GM23338 (cell line): Measurements from ENCODE around the gene MACROD1. TPM values are rescaled to one million over a fixed set of nuclear protein-coding genes. Genes with fewer than 3 reads are reported as not detected.

Experiments used
- ATAC-seq: fragments of 200-7000 bp; cut with Tn5 transposase; 3 replicates; pipeline ENCODE4 v1.9.1; 2020
- DNase-seq: peaks from one replicate; pipeline ENCODE4 v3.0.0-alpha.2; 2015; ENCODE audit warnings: low spot score
- H2AFZ ChIP-seq: fragments of 200-600 bp; sonication (generic); 2 replicates; pipeline ENCODE4 v1.8.0; 2016; ENCODE audit warnings: antibody characterized with exemption, mild to moderate bottlenecking, moderate library complexity
- H3F3A ChIP-seq: fragments of 200-600 bp; sonication (generic); replicated peaks from 2 replicates; pipeline ENCODE4 v1.8.0; 2017; ENCODE audit warnings: antibody characterized with exemption, mixed run types, low read depth
- H3K27ac ChIP-seq: fragments of 200-600 bp; sonication (generic); 2 replicates; pipeline ENCODE4 v1.6.1; 2016; ENCODE audit warnings: low read depth
- H3K27me3 ChIP-seq: fragments of 200-600 bp; sonication (generic); 2 replicates; pipeline ENCODE4 v1.8.0; 2016; ENCODE audit warnings: mild to moderate bottlenecking, mixed run types, moderate library complexity; ENCODE audit not compliant: insufficient read depth
- H3K36me3 ChIP-seq: fragments of 200-600 bp; sonication (generic); 2 replicates; pipeline ENCODE4 v1.8.0; 2016; ENCODE audit warnings: mild to moderate bottlenecking; ENCODE audit not compliant: insufficient read depth
- H3K4me1 ChIP-seq: fragments of 200-600 bp; sonication (generic); 2 replicates; pipeline ENCODE4 v1.8.0; 2016; ENCODE audit warnings: mild to moderate bottlenecking, moderate library complexity; ENCODE audit not compliant: insufficient read depth
- H3K4me2 ChIP-seq: fragments of 200-600 bp; sonication (generic); 2 replicates; pipeline ENCODE4 v1.7.1; 2017; ENCODE audit warnings: mixed run types
- H3K4me3 ChIP-seq: fragments of 200-600 bp; sonication (generic); 2 replicates; pipeline ENCODE4 v1.6.1; 2016; ENCODE audit warnings: mixed run types
- H3K79me2 ChIP-seq: fragments of 200-600 bp; sonication (generic); replicated peaks from 2 replicates; pipeline ENCODE4 v1.8.0; 2017; ENCODE audit warnings: mild to moderate bottlenecking; ENCODE audit not compliant: insufficient read depth
- H3K9me2 ChIP-seq: fragments of 200-600 bp; sonication (generic); 2 replicates; pipeline ENCODE4 v1.8.0; 2017; ENCODE audit not compliant: insufficient read depth
- H4K20me1 ChIP-seq: fragments of 200-600 bp; sonication (generic); replicated peaks from 2 replicates; pipeline ENCODE4 v1.8.0; 2017; ENCODE audit warnings: mild to moderate bottlenecking; ENCODE audit not compliant: insufficient read depth
- H3K27ac Mint-ChIP-seq: 2 replicates; pipeline ENCODE4 v1.8.0; 2020; ENCODE audit warnings: inconsistent platforms, mild to moderate bottlenecking, moderate library complexity, mixed read lengths
- H3K27me3 Mint-ChIP-seq: 3 replicates; pipeline ENCODE4 v1.8.0; 2022; ENCODE audit warnings: low read depth, mild to moderate bottlenecking, moderate library complexity, mixed read lengths, inconsistent platforms; ENCODE audit not compliant: insufficient read depth, poor library complexity
- H3K36me3 Mint-ChIP-seq: 3 replicates; pipeline ENCODE4 v1.8.0; 2021; ENCODE audit warnings: low read depth, mild to moderate bottlenecking, inconsistent platforms, moderate library complexity, mixed read lengths
- H3K4me1 Mint-ChIP-seq: 3 replicates; pipeline ENCODE4 v1.8.0; 2020; ENCODE audit warnings: mild to moderate bottlenecking, inconsistent platforms, mixed read lengths
- H3K4me3 Mint-ChIP-seq: 3 replicates; pipeline ENCODE4 v1.8.0; 2021; ENCODE audit warnings: moderate library complexity, mild to moderate bottlenecking, inconsistent platforms, mixed read lengths
- H3K9me3 Mint-ChIP-seq: 3 replicates; pipeline ENCODE4 v1.8.0; 2020; ENCODE audit warnings: moderate library complexity, mild to moderate bottlenecking, inconsistent platforms, mixed read lengths
- CREB1 ChIP-seq: fragments of 250-450 bp; sonication (Bioruptor Pico); IDR thresholded peaks from 2 replicates; pipeline ENCODE4 v1.5.0; 2020; ENCODE audit warnings: low read depth, mild to moderate bottlenecking, moderate library complexity
- CTCF ChIP-seq, 2 experiments: fragments of 200-600 bp in 1 of 2; sonication (generic) in 1 of 2; conservative IDR thresholded peaks; 2 replicates each; pipeline versions ENCODE4 v1.5.1 to v1.6.1; 2016 to 2017; ENCODE audit warnings: antibody characterized with exemption in 2 of 2, low read depth in 2 of 2, mild to moderate bottlenecking in 2 of 2, moderate library complexity in 1 of 2
- EZH2 ChIP-seq: fragments of 200-600 bp; sonication (generic); IDR thresholded peaks from one replicate; pipeline ENCODE4 v1.8.0; 2017; ENCODE audit warnings: antibody characterized with exemption, mild to moderate bottlenecking, low read depth; ENCODE audit not compliant: unreplicated experiment
- EZH2phosphoT487 ChIP-seq: fragments of 200-600 bp; sonication (generic); IDR thresholded peaks from one replicate; pipeline ENCODE4 v1.8.1; 2018; ENCODE audit warnings: antibody characterized with exemption; ENCODE audit not compliant: unreplicated experiment
- JUNB ChIP-seq: IDR thresholded peaks from one replicate; pipeline ENCODE4 v1.6.1; 2016; ENCODE audit warnings: antibody characterized with exemption; ENCODE audit not compliant: unreplicated experiment
- NANOG ChIP-seq: IDR thresholded peaks from 2 replicates; pipeline ENCODE4 v1.6.1; 2016; ENCODE audit warnings: antibody characterized with exemption, borderline replicate concordance
- POLR2AphosphoS5 ChIP-seq: IDR thresholded peaks from 2 replicates; pipeline ENCODE4 v1.6.1; 2016; ENCODE audit warnings: antibody characterized with exemption, low read depth
- REST ChIP-seq: IDR thresholded peaks from one replicate; pipeline ENCODE4 v1.6.1; 2018; ENCODE audit warnings: antibody characterized with exemption; ENCODE audit not compliant: unreplicated experiment
- STAT1 ChIP-seq: IDR thresholded peaks from one replicate; pipeline ENCODE4 v1.6.1; 2016; ENCODE audit warnings: antibody characterized with exemption; ENCODE audit not compliant: unreplicated experiment
- ZNF114 ChIP-seq: fragments of 250-450 bp; sonication (Bioruptor Pico); IDR thresholded peaks from 2 replicates; pipeline ENCODE4 v1.5.0; 2020; ENCODE audit warnings: mild to moderate bottlenecking, moderate library complexity
- ZNF331 ChIP-seq: fragments of 250-450 bp; sonication (Bioruptor Pico); IDR thresholded peaks from 2 replicates; pipeline ENCODE4 v1.5.0; 2020; ENCODE audit warnings: low read depth, mild to moderate bottlenecking, moderate library complexity
- ZNF462 ChIP-seq: fragments of 250-450 bp; sonication (Bioruptor Pico); IDR thresholded peaks from 2 replicates; pipeline ENCODE4 v1.5.0; 2020; ENCODE audit warnings: mild to moderate bottlenecking, moderate library complexity
- polyA plus RNA-seq: library from polyadenylated mRNA; unstranded; fragments of >200 nt; fragmentation: Nextera tagmentation; extraction: Ambion mirVana; gene quantifications from 2 replicates; pipeline ENCODE4 v1.2.1, GENCODE V29; 2016
- total RNA-seq: library from RNA; depleted of rRNA; stranded (reverse); fragments of >200 nt; shearing (Covaris generic); gene quantifications from 2 replicates; pipeline ENCODE4 v1.2.3, GENCODE V29; 2014
- TF ChIP-seq, protein P1 (sequence below): IDR thresholded peaks from 2 replicates; pipeline ENCODE4 v1.6.1; 2016; ENCODE audit warnings: antibody characterized with exemption

Gene MACROD1
- total and polyA plus RNA-seq, 2 experiments from 2014 or later: 33.0 to 51.6 TPM

DNA sequence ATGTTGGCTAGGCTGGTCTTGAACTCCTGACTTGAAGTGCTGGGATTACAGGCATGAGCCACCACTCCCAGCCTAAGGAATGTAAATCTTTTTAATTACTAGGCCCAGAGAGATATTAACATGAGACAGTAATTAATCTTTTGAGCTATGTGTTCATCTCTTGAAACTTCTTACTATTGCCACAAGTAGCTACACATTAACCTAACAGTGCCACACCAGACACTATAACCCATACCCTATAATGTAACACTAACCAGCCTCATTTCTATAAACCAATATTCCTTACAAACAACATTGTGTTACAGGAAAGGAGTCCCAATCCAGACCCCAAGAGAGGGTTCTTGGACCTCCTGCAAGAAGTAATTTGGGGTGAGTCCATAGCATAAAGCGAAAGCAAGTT, 199.5 kb downstream of the MACROD1 start:
- H3K4me3 ChIP-seq: no peak overlapping the region
- Mint-ChIP-seq H3K27me3 (peaks cover 35% of the 10 kb centered on the region), H3K4me1 (no peaks in the 10 kb centered on the region; the same call in 2 of the 3 replicates), H3K36me3 (no peaks in the 10 kb centered on the region), H3K9me3 (no peaks in the 10 kb centered on the region), H3K27ac (no peak overlapping the region), H3K4me3 (no peak overlapping the region)
- H2AFZ ChIP-seq: no peak overlapping the region
- no peaks in the 10 kb centered on the region for H3K9me2 ChIP-seq
- H3F3A ChIP-seq: no peaks in the 10 kb centered on the region
- no peak for DNase-seq
- TF ChIP-seq CREB1 (CRISPR knock-in tag): no peak
- no peak for TF ChIP-seq ZNF114 (CRISPR knock-in tag)
- TF ChIP-seq, protein P1, sequence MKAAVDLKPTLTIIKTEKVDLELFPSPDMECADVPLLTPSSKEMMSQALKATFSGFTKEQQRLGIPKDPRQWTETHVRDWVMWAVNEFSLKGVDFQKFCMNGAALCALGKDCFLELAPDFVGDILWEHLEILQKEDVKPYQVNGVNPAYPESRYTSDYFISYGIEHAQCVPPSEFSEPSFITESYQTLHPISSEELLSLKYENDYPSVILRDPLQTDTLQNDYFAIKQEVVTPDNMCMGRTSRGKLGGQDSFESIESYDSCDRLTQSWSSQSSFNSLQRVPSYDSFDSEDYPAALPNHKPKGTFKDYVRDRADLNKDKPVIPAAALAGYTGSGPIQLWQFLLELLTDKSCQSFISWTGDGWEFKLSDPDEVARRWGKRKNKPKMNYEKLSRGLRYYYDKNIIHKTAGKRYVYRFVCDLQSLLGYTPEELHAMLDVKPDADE: no peak
- TF ChIP-seq NANOG: no peak
- no peak for TF ChIP-seq POLR2AphosphoS5
- no peak for TF ChIP-seq CTCF (conservative IDR thresholded peaks at IDR 0.05; ENCODE audit: low read depth in 2 of 2)
- no peak for TF ChIP-seq EZH2
- no peak for TF ChIP-seq STAT1
- TF ChIP-seq REST: no peak
- TF ChIP-seq JUNB: no peak
- no peak for TF ChIP-seq ZNF331 (CRISPR knock-in tag)
- no peak for TF ChIP-seq ZNF462 (CRISPR knock-in tag)
- TF ChIP-seq EZH2phosphoT487: no peak
- H3K27ac ChIP-seq: no peak overlapping the region
- no peaks in the 10 kb centered on the region for H3K4me1 ChIP-seq
- no peaks in the 10 kb centered on the region for H3K79me2 ChIP-seq
- H3K27me3 ChIP-seq: peaks cover 64% of the 10 kb centered on the region
- H3K36me3 ChIP-seq: no peaks in the 10 kb centered on the region
- H3K4me2 ChIP-seq: no peak overlapping the region
- no peaks in the 10 kb centered on the region; the same call in 1 of the 2 replicates for H4K20me1 ChIP-seq
- no peak for ATAC-seq
